GM12875 (cell line): ENCODE results near the gene BABAM2.

Source experiments
- H3K4me3 ChIP-seq: one replicate; pipeline ENCODE4 v1.5.1; 2011; ENCODE audit warnings: low read depth, low read length, control low read depth
- TF ChIP-seq, protein P1 (sequence below): IDR thresholded peaks from 2 replicates; pipeline ENCODE4 v1.5.1; 2011; ENCODE audit warnings: low read depth, mild to moderate bottlenecking, control low read depth, inconsistent platforms, low read length, moderate library complexity, borderline replicate concordance; ENCODE audit not compliant: insufficient read depth

The BABAM2 gene

DNA sequence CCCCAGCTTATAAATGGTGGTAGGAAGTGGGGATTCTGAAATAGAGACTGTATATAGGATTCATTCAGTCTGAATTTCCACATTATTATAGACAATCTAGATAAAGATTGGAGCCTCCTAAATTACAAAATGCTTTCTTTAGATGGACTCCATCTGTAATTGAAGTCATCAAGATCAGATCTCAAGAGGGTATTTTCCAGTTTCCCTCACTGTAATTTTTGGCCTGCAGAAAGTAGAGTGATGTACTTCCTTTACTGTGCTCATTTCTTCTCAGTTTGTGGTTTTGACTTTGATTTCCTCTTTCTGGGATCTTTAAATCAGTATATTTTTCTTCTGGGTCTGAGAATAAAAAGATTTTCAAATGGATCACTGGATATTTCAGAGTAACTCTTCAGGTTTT lies 7.2 kb downstream of the BABAM2 start:
- TF ChIP-seq, protein P1, sequence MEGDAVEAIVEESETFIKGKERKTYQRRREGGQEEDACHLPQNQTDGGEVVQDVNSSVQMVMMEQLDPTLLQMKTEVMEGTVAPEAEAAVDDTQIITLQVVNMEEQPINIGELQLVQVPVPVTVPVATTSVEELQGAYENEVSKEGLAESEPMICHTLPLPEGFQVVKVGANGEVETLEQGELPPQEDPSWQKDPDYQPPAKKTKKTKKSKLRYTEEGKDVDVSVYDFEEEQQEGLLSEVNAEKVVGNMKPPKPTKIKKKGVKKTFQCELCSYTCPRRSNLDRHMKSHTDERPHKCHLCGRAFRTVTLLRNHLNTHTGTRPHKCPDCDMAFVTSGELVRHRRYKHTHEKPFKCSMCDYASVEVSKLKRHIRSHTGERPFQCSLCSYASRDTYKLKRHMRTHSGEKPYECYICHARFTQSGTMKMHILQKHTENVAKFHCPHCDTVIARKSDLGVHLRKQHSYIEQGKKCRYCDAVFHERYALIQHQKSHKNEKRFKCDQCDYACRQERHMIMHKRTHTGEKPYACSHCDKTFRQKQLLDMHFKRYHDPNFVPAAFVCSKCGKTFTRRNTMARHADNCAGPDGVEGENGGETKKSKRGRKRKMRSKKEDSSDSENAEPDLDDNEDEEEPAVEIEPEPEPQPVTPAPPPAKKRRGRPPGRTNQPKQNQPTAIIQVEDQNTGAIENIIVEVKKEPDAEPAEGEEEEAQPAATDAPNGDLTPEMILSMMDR: no peak
- no peak overlapping the region for H3K4me3 ChIP-seq

DNA sequence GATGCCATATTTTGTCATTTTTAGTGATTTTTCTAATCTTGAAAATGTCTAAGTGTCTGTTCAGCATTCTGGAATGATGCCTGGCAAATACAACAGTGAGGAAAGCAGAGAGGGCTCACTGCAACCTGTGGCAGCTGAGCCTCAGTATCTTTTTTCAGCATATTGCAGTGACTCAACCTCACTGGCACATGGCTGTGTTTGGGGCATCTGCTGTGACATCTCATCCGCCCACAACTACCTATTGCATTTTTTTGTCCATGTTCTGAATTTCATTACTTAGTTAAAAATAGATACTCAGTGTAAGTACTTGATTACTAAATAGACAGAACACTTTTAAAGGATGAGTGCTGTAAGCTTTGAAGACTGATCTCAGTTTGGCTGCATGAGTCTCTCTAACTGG lies 10.7 kb downstream of the BABAM2 start:
- H3K4me3 ChIP-seq: no peak overlapping the region
- TF ChIP-seq, protein P1: no peak

DNA sequence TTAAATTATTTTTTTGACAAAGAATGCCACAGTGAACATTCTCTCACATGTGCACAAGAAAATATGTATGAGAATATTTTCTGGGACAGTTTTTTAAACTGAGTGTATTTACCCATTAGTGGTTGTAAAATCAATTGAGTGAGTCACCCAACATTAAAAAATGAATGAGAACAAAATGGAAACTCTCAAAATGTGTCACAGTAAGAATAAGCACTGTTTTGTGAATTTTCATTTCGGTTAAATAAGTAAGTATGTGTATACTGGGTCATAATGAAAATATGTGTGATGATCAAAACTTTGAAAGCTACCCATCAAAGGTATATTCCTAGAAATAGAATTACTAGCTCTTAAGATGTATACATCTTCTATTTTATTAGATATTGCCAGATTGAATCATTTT lies 11.6 kb downstream of the BABAM2 start:
- TF ChIP-seq, protein P1: no peak
- H3K4me3 ChIP-seq: no peak overlapping the region

DNA sequence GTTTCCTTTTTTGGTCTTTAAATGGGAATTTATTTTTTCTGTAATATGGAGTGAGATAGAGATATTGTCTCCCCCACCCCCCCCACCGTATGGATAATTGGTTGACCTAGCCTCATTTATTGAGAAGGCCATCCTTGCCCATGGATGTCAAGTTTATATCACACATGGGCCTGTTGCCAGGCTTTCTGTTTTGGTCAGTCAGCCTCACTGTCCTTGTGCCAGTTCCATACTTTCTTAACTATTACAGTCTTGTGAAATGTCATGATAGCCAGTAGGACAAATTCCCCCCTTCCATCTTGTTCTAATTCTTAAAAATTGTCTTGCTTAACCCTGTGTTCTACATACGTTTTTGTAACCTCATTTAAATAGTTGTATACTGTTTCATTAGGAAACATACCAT lies 12.5 kb downstream of the BABAM2 start:
- no peak overlapping the region for H3K4me3 ChIP-seq
- TF ChIP-seq, protein P1: no peak

DNA sequence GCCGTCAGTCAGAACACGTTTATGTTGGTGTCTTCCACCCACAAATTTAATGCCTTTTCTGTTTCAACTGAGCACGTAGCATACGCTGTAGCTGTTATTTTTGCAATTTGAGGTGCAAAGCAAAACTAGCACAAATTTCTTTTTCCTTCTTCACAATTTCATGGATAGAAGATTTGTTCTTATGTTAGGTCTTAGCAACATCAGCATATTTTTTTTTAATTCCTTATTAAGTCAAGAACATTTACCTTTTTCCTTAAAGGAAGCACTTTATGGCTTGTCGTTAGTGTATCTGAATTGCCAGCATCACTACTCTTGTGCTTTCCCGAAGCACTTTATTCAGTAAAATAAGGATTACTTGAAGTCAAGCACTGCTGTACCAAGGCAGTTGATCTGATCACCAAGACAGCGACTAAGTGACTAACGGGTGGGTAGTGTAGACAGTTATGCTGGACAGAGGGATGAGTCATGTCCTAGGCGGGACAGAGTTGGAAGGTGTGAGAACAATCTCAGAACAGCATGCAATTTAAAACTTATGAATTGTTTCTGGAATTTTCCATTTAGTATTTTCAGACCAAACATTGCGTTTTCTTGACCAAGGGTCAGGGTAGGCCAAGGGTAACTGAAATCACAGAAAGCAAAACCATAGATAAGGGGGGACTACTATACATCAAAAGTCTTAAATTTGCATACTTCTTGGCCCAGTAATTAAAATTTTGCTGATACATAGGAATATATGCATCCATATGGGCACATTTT lies 13.3 kb downstream of the BABAM2 start:
- TF ChIP-seq, protein P1: no peak
- no peak overlapping the region for H3K4me3 ChIP-seq

DNA sequence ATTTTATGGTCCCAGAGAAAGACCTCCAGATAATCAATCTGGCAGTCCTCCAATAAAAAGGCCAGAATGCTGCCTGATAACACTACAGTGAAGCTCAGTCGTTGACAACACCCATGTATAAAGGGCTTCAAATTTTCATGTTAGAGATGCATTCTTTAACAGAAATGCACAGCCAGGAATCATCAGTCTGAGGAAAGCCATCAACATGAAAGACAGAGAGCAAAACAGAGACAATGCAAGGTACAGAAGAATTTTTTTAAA lies 13.8 kb downstream of the BABAM2 start:
- H3K4me3 ChIP-seq: no peak overlapping the region
- TF ChIP-seq, protein P1: no peak

DNA sequence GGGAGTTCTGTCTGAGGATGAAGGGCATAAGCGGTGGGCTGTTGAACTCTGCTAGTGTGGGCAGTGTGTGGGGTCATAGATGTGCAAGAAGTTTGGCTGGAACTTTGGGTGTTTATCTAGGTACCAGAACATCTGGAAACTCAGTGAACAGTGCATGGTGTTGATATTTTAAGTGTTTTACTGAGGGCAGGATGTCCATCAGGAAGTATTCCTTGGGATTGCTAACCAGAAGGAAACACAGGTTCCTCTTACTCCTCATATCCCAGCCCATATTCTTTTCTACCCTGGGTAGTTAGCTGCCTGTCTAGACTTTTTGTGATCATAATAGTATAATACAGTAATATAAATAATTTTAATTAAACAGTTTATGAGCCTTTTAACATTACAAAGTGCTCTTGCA lies 15.5 kb downstream of the BABAM2 start:
- TF ChIP-seq, protein P1: no peak
- no peak overlapping the region for H3K4me3 ChIP-seq
